Measurements from ENCODE around the gene CACNB2.

DNA sequence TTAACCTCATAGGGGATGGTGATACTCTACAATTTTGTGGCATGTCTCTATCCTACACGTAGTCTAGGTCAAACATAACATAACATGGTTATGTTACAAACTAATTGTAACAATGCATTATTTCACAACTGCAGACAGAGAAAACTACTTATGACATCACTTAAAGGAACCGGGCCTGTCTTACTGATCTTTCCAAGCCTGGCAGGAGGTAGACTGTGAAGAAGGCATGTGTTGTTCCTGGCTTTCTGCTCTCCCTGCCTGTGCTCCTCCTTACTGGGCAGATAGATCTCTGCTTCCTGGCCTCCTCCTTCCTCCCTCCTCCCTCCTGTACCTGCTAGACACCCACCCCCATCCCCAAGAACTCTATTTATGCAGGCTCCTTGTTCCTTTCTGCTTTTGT lies 5.4 kb downstream of the CACNB2 start:
- TF ChIP-seq, protein P1, sequence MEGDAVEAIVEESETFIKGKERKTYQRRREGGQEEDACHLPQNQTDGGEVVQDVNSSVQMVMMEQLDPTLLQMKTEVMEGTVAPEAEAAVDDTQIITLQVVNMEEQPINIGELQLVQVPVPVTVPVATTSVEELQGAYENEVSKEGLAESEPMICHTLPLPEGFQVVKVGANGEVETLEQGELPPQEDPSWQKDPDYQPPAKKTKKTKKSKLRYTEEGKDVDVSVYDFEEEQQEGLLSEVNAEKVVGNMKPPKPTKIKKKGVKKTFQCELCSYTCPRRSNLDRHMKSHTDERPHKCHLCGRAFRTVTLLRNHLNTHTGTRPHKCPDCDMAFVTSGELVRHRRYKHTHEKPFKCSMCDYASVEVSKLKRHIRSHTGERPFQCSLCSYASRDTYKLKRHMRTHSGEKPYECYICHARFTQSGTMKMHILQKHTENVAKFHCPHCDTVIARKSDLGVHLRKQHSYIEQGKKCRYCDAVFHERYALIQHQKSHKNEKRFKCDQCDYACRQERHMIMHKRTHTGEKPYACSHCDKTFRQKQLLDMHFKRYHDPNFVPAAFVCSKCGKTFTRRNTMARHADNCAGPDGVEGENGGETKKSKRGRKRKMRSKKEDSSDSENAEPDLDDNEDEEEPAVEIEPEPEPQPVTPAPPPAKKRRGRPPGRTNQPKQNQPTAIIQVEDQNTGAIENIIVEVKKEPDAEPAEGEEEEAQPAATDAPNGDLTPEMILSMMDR (conservative IDR thresholded peaks at IDR 0.05; ENCODE audit: low read depth, low read length): no peak
- no peak for TF ChIP-seq EZH2 (IDR thresholded peaks at IDR 0.05; ENCODE audit: low read length, unreplicated experiment)
